Gastroesophageal sphincter (tissue), 3 donors: Measurements from ENCODE around the gene AK3.

Experiments
- CTCF ChIP-seq, 4 experiments: fragments of 200-600 bp in 2 of 4; fragments of 450-650 bp in 2 of 4; sonication (generic) in 1 of 4; IDR thresholded peaks; one replicate each; pipeline ENCODE4 v1.5.1; 2017 to 2019; ENCODE audit warnings: antibody characterized with exemption in 4 of 4, mild to moderate bottlenecking in 2 of 4, moderate library complexity in 2 of 4
- POLR2AphosphoS5 ChIP-seq: sonication (generic); formaldehyde crosslinking; IDR thresholded peaks from one replicate; pipeline ENCODE4 v1.6.1; 2017; ENCODE audit warnings: antibody characterized with exemption

- peak; percentile 88 for TF ChIP-seq POLR2AphosphoS5
- TF ChIP-seq CTCF (IDR thresholded peaks at IDR 0.05) = peak in 3 of 4 experiments; percentile 46 to 69 (median 47)
Observed at GRCh38 chr9:4740638-4741364, at the start of gene AK3.
